HT-29 (cell line): Measurements from ENCODE around the gene PLSCR4. TPM values are rescaled to one million over a fixed set of nuclear protein-coding genes. Genes with fewer than 3 reads are reported as not detected.
"Not testable (repeated sequence)": the region's sequence is repeated elsewhere in the genome, so short reads cannot be mapped to it uniquely, and the experiment has no call there.

ENCODE experiments used
- DNase-seq: peaks from one replicate; pipeline ENCODE4 v3.0.0-alpha.2; 2015; ENCODE audit warnings: low spot score
- total RNA-seq: library from RNA; depleted of rRNA; stranded (reverse); fragments of >200 nt; shearing (Covaris generic); gene quantifications from 2 replicates; pipeline ENCODE4 v1.2.3, GENCODE V29; 2014

Gene PLSCR4
- total RNA-seq, 1 experiment from 2014 or later: 2.2 TPM

DNA sequence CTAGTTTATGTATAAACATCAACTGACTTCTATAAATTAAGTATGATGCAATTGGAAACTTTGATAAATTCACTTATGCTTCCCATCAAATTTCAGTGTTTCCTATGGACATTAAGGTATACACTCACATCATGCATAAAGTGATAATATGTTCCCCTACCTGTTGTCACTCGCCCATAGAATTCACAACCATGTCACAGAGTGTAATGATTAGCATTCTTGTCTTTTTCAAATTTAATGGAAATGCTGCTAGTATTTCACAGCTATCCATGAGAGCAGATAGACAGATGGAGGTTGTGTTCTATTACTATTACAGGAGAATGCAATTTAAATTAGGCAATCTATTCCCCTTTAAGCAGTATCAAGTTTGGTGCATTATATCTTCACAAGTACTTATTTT is 984 bp downstream of the PLSCR4 start:
- DNase-seq: no peak

DNA sequence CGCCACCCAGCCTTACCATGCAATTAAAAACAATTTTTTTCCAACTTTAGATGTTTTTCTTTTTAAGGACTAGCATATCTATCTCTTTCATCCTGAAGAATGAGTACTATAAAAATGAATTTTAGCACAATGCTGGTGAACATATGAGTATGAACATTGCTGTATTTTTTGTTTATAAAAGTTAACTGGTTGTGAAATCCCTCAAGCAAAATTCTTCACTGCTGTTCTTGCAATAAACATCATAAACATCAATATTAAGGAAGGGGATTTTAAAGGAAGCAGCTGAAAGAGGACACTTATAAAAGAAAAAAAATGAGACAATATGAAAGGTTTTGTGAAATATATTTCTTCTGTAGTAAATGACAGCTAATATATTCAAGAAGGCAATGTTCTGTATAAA is 3.0 kb downstream of the PLSCR4 start:
- DNase-seq: no peak

DNA sequence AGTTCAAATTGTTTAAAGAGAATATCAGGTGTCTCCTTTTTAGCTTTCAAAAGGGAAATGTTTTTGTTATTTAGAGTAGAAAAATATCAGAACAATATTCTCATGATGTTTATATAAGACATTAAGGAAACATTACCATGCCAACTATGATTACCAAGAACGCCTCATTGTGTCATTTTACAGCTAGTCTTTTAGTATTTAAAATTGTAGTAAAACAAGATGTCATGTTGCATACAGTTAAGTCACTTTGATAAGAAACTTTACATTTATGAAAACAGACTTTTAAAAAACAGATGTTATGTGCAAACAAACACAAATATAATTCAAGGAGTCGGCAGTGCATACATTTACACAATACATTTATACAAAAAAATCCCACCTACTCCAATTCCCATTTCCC is 4.4 kb downstream of the PLSCR4 start:
- DNase-seq: no peak

DNA sequence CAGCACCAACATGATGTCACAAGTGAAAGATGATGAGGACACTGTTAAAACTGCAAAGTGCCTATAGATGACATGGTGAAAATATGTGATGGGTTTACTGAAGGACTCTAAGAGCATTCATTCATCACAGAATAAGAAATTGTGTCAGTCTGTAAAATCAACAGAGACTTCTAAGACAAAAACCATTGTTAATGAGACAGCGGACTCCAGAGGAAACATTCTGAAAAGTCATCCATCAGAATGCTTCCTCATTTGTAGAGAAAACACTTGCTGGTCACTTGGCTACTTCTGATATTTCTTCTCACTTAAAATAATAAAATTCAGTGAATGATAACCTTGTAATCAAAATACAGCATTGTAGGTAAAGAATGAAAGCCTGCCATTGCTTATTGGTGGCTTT is 7.3 kb downstream of the PLSCR4 start:
- DNase-seq: no peak

DNA sequence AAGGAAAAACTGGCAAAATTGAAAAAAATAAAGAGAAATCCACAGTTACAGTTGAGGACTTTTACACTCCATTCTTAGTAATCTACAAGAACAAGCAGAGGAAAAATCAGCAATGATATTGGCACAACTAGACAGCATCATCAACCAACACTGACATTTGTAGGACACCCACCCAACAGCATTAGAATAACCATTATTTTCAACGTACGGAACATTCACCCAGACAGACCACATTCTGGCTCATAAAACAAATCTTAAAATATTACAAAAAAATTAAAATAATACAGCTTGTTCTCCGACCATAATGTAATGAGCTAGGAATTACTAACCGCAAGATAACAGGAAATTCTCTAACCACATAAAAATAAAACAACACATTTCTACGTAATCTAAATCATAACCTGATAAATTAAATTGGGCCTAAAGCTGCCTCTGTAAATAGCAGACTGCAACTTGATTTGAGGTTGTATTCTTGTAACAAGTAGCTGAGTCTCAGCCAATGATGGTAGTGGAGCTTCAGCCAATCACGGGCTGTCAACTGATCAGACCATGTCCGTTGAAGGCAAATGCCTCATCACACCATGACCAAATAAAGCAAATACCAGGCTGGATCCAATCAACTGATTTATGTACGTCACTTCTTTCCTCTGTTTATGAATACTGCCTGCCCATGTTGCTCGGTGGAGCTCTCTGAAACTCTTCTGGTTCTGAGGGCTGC is 9.2 kb downstream of the PLSCR4 start:
- DNase-seq: no peak

DNA sequence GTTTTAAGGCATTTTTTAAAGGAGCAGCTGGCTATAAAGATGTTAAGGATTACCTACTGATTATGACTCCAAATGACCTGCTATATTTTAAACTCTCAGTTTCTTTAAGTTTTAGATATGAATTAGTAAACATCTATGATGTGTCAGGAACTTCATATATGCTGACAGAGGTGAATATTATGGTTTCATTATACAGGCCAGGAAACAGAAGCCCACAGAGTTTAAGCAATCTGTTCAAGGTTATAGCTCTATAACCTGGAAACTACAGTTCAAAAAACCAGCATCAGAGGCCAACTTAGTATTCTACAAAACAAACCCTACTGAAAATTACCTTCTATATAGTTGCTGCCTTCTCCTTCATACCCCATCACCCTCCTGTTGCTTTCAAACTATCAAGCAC is 17.4 kb downstream of the PLSCR4 start:
- no peak for DNase-seq

DNA sequence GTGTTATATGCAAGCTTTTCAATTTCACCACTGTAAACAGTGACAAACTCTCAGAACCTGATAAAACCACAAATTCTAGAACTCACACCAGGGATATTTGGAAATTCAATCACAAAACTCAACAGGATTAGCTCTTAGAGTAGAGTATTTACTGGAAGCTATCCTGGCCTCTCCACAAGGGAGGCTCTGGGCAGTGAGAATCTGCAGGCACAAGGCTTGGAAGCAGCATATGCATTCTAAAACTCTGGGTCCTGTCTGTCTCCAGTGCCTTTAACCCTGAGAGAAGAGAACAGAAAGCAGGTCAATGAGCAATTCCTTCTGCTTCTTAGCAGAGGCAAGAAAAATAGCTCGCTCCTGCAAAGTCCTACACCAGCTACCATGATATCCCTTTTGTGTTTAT is 23.4 kb downstream of the PLSCR4 start:
- no peak for DNase-seq

DNA sequence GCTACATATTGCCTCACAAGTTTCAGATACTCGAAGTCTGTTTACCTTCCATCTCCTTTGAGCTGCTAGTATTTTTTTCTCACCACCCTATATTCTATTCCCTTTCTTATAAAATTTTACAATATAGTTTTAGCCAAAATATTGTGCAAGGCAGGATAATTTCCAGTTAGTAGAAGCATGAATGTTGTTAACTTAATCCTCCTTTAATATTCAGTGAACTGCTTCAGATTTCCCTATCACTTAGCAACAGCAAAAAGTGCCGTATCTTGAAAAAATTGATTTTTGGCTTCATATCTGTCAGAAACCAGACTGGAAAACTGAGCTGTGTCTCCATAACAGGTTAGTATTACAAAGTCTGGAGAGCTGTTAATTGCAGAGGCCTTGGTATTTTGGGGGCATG is 24.0 kb downstream of the PLSCR4 start:
- no peak for DNase-seq

DNA sequence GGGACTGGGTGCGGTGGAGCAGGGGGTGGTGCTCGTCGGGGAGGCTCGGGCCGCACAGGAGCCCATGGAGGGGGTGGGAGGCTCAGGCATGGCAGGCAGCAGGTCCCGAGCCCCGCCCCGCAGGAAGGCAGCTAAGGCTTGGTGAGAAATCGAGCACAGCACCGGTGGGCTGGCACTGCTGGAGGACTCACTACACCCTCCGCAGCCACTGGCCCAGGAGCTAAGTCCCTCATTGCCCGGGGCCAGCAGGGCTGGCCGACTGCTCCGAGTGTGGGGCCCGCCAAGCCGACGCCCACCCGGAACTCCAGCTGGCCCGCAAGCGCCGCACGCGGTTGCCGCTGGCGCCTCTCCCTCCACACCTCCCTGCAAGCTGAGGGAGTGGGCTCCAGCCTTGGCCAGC is 25.4 kb downstream of the PLSCR4 start:
- DNase-seq: not testable (repeated sequence)

DNA sequence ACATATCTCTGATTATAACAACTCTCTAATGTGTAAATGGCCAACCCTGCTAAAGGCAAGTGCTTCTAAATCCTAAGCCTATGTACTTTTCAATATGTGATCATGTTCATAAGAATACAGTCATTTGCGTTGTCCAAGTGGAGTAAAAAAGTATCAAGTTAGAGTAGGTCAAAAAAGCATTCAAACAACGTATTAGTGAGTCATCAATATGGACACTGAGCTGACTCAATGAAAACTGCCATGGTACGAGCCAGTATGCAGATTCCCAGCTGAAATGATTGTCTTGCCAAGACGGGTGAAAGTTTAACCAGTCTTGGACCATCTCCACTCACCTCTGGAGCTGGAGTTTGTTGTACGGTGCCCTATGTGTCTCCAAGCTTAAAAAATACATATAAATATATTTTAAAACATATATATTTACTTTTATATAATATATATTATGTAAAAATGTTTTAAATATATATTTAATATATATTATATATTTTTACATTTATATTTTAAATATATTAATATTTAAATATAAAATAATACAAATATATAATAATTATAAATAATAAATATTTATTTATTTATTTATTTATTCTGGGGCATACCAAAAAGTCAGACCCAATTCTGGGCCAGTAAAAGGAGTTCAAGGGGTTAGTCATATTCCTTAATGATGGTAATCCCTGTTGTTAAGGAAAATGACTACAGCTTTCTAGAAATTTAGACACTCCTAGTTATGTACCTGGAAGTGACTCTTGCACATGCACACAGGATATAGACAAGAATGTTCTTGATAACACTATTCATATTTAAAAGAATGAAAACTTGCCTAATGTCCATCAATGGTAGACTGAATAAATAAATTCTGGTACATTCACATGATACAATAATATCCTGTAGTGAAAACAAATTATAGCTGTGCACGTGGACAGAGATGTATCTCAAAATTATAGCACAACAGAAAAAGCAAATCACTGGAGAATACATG is 27.2 kb downstream of the PLSCR4 start:
- DNase-seq: peak; percentile 31

DNA sequence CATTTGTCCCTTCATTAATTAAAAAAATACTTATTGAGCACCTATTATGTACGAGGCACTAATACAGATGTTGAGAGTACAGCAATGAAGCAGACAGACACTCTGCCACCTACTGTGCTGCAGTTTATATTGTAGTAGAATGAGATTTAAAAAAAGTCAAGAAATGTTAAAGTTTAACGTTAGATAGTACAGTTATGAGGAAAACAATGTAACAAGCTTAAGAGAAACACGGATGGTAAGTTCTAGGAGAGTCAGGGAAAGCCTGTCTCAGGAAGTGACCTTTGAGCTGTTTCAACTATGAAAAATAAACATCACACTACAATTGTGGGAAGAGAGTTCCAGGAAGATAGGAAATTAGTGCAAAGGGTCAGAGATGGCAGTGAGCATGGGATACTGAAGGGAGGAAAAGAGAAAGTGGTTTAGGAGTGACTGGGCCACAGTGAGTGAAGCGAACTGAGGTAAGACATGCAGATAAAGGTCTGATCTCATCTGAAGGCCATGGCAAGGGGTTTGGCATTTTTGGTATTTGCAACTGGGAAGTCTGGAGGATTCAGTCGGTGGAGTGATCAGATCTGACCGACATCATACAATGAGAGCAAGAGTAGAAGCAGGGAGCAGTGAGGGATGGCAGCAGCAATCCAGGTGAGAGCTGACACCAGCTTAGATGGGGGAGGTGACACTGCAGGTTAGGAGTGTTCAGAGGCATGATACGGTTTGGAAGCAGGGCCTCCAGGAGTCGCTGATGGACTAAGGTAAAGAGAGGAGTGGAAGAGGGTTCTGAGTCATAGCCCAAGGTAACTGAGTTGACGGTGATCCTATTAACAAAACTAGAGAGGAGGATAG is 28.5 kb downstream of the PLSCR4 start:
- peak; percentile 94 for DNase-seq

DNA sequence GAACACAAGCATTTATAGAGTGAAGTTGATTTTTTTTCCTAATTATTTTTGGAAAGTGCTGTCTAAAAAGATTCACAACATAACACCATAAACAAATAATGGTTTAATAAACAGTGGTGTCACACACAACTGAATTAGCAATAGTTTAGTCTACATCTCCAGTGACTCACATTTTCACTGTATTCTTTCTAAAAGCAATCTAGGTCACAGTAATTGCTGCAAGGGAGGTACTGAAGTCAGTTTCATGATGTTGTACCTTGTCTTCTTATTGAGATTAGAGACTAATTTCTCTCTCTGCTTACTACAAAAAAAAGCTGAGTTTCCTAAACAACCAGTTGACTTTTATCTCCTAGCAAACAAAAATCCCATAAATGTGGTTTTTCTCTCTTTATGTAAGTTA is 29.6 kb downstream of the PLSCR4 start:
- no peak for DNase-seq

DNA sequence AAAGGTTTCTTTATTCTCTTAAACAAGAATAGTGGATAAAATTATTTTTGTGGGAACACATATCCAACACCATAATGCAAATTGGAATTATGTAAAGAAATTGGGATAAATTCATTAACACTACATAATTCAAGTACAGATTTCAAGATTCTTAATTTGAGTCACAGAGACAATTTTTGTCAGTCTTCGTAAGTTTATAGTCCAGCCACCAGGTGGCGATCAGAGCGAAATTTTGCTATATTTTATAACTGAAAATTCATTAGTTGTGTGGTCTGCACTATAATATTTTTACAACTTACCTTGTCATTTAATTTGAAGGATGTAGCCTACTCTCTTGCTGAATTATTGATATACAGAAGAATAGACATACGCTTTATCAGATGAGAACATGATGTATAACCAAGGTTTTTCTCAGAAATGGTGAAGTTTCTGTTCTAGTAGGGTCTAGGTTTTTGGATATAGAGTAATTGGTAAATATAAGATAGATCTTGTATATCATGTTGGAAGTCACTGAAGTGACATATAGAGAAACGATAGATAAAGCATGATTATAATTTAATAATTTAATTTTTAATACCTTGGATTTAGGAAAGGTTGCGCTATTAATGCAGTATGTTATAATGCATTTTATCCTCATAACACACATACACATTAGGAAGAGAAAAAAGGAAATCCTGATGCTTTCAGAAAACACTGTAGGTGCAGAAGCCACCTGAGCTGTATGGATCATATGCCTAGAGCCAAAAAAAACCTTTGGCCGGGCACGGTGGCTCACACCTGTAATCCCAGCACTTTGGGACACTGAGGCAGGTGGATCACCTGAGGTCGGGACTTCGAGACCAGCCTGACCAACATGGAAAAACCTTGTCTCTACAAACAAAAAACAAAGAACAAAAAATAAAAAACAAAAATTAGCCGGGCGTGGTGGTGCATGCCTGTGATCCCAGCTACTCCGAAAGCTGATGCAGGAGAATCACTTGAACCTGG is 31.7 kb downstream of the PLSCR4 start:
- DNase-seq: peak; percentile 80

DNA sequence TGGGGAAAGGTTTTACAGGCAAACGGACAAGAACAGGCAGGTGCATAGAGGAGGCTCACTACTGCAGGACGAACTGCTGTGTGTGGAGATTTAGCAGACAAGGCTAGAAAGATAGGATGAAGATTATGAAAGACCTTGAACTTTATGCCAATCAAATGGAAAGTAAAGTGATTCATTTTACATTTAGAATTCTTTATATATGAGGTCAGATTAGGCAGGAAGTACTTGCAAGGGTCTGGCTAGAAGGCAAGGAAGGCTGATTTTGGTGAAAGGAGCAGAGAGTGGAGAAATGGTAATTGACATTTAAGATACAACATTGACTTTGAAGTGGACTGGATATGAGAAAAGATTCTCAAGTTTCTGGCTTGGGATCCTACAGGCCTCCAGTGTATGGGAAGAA is 33.6 kb downstream of the PLSCR4 start:
- no peak for DNase-seq

DNA sequence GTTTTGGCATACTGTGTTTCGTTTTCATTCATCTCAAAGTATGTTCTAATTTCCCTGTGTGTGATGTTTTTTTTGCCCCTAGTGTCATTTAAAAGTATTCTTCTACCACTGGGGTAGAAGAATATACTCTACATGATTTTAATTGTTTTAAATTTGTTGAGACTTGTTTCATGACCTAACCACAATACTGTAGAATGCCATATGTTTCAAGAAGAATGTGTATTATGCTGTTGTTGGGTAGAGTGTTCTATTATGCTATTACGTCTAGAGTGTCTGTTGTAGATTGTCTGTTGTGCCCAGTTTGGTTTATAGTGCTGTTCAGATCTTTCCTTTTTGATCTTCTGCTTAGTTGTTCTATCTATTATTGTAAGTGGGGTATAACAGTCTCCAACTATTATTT is 36.4 kb downstream of the PLSCR4 start:
- no peak for DNase-seq

DNA sequence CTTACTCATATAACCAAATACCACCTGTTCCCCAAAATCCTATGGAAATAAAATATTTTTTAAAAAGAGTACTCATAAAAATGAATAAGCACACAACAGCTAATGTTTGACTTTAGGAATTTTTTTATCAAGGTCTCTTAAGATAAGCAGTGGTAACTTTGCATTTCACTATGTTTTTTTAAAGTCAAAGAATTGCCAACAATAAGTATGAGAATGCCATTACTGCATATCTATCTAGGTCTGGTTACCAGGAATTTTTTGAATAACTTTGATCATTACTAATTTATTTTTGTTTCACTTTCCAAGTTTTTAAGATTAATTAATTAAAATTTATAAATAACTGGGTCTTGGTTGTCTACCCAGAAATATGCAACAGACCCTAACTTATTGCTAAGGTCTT is 41.5 kb downstream of the PLSCR4 start:
- DNase-seq: no peak

DNA sequence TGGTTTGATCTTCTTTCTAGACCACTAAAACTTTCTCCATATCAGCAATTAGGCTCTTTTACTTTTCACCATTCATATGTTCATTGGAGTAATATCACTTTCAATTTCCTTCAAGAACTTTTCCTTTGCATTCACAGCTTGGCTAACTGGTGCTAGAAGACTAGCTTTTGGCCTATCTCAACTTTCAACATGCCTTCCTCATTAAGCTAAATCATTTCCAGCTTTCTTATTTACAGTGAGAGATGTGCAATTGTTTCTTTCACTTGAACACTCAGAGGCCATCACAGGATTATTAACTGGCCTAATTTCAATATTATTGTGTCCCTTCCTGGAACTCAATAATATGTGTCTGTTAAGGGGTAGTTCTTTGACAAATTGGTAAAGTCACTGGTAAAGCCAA is 47.1 kb downstream of the PLSCR4 start:
- DNase-seq: no peak

DNA sequence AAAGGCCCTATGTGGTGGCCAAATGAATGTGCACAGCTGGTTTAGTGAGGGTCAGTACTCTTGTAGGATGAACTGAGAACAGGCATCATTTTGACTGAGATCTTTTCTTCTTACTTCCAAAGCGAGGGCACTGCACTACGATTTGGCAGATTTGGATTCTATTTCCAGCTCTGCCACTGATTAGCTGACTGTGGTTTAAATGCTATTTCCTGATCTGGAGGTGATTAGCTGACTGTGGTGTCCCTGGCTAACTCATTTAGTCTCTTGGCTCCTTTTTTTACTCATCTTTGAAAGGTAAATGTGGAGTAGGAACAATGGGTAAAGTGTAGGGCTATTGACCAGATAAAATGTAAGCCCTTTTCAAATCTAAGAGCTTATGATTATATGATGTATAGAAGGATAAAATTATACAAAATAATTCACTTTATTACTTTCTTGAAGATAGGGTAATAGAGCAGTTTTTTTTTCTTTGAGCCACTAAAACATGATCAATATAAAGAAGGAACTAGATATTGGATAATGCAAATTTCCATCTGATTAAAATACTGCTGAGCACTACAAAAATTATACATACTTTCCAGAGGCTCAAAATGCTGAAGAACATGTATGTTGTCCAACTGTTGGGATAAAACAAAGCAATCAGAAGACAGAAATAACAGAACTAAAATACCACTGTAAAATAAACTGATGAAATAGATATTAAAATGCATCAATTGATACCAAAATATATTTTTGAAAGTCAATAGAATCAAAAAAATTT is 50.3 kb downstream of the PLSCR4 start:
- no peak for DNase-seq

DNA sequence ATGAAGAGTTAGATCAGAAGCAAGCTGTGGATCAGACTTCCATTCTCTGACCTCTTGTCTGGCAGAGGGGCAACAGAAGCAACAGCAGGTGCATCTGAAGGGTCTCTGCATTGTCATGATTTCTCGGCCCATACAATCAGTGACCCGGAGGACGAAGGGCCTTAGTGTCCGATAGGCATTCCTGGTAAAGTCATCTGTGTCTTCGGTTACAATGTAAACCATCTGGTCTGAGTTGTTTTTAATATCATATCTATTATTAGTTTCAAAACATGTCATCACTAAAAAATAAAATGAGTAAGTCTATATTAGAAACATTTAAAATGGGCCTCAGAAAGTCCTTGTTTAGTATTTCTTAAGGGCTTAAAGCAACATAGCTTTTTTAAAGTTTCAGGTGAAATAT is 51.1 kb downstream of the PLSCR4 start:
- DNase-seq: no peak

DNA sequence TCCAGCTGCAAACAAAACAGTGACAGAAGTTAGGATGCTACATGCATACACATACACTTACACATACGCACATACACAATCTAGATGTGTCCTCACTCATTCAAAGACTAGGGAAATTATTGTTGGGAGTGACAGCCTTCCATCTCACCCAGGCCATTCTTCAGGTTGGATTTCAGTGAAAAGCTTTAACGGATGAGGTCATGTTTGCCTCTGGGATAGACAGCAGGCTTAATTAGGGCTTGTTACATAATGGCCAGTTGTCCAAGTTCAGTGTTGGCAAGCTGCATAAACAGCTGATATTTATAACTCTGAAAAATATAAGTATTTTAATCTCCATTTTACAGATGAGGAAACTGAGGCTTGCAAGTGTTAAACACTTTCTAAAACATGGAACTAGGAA is 54.1 kb downstream of the PLSCR4 start:
- DNase-seq: no peak
